ENCODE results near the gene SYT3.

Gene SYT3

DNA sequence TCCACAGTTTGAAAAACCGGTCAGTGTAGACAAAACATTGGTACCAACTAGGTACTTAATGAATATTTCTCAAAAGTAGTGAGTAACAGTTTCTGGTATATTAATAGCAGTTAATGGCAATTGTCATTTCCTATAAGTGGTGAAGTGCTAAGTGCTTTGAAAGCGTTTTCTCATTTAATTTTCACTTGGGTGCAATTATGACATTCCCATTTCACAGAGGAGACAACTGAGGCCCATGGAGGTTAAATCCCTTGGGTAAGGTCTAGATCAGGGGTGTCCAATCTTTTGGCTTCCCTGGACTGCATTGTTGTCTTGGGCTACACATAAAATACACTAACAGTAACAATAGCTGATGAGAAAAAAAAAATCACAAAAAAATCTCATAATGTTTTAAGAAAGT, 687 bp upstream of the SYT3 start:
- TF ChIP-seq, protein P1, sequence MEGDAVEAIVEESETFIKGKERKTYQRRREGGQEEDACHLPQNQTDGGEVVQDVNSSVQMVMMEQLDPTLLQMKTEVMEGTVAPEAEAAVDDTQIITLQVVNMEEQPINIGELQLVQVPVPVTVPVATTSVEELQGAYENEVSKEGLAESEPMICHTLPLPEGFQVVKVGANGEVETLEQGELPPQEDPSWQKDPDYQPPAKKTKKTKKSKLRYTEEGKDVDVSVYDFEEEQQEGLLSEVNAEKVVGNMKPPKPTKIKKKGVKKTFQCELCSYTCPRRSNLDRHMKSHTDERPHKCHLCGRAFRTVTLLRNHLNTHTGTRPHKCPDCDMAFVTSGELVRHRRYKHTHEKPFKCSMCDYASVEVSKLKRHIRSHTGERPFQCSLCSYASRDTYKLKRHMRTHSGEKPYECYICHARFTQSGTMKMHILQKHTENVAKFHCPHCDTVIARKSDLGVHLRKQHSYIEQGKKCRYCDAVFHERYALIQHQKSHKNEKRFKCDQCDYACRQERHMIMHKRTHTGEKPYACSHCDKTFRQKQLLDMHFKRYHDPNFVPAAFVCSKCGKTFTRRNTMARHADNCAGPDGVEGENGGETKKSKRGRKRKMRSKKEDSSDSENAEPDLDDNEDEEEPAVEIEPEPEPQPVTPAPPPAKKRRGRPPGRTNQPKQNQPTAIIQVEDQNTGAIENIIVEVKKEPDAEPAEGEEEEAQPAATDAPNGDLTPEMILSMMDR (IDR thresholded peaks at IDR 0.05; ENCODE audit: poor library complexity, severe bottlenecking), result no peak
- H3K4me1 ChIP-seq (ENCODE audit: insufficient read depth, poor library complexity, severe bottlenecking), result no peaks in the 10 kb centered on the region

DNA sequence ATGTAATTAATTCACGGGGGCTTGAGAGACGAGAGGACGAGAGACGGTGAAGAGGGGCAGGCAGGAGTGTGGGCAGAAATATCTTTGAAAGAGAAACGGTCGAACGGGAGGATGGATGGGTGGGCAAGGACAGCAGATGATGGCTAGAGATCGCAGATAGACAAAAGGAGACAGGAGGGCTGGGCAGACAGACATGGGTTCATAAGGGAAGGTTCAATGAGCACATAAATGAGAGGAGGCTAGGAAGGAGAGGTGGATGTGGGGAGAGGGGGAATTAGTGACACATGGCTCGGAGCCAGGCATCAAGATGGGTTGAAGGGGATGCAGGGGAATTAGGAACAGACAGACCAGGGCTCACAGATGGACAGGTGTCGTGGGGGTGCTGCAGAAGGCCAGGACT, 1.1 kb downstream of the SYT3 start:
- Histone ChIP-seq H3K4me3 (ENCODE audit: severe bottlenecking) (no peak overlapping the region), H3K36me3 (ENCODE audit: low read depth) (no peaks in the 10 kb centered on the region), H3K9me3 (ENCODE audit: severe bottlenecking) (no peaks in the 10 kb centered on the region), H3K27me3 (ENCODE audit: insufficient read depth, poor library complexity, severe bottlenecking) (peaks cover 38% of the 10 kb centered on the region), H3K27ac (ENCODE audit: poor library complexity, severe bottlenecking) (no peak overlapping the region), H3K4me1 (ENCODE audit: insufficient read depth, poor library complexity, severe bottlenecking) (no peaks in the 10 kb centered on the region)
- DNase-seq (ENCODE audit: low spot score) (no peak), ATAC-seq (ENCODE audit: low read depth) (no peak; the same call in 2 of the 3 replicates)
- TF ChIP-seq, protein P1 (IDR thresholded peaks at IDR 0.05; ENCODE audit: poor library complexity, severe bottlenecking), result no peak

More for the DNA sequence above, 687 bp upstream of the SYT3 start:
- Histone ChIP-seq H3K27ac (ENCODE audit: poor library complexity, severe bottlenecking) (no peak overlapping the region), H3K9me3 (ENCODE audit: severe bottlenecking) (no peaks in the 10 kb centered on the region), H3K27me3 (ENCODE audit: insufficient read depth, poor library complexity, severe bottlenecking) (peaks cover 38% of the 10 kb centered on the region), H3K36me3 (ENCODE audit: low read depth) (no peaks in the 10 kb centered on the region), H3K4me3 (ENCODE audit: severe bottlenecking) (no peak overlapping the region)
- DNase-seq (ENCODE audit: low spot score), result no peak
- ATAC-seq (ENCODE audit: low read depth), result no peak

DNA sequence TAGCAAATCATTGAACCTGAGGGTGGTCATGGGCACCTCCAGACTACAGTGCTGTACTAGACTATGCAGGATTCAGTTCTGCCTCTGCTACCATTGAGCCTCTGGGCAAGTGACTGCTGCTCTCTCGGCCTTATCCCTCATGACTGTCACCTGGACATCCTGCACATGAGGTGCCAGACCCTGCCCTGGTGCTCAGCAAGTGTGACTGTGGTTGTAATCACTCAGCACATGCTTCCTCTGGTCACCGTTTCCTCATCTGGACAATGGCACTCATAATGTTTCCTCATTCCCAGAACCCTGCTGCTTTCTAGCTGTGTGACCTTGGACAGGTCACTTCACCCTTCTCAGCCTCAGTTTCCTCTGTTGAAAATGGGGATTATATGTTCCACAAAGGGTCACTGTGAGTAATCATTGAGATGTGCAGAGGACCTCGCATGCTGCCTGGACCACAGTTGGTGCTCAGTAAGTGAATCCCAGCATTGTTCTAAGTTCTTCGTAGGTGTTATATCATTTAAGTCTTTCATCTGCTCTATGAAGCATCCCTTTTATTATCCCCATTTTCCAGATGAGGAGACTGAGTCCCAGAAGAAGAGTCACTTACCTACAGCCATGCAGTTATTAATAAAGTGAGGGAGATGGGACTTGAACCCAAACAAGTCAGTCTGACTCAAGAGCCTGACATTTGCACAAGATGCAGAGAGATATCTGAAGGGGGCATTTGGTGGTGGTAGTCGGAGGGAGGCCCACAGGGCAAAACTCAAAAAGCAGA, 3.2 kb downstream of the SYT3 start:
- TF ChIP-seq, protein P1 (IDR thresholded peaks at IDR 0.05; ENCODE audit: poor library complexity, severe bottlenecking), result no peak
- DNase-seq (ENCODE audit: low spot score), result no peak
- no peak for ATAC-seq (ENCODE audit: low read depth)

DNA sequence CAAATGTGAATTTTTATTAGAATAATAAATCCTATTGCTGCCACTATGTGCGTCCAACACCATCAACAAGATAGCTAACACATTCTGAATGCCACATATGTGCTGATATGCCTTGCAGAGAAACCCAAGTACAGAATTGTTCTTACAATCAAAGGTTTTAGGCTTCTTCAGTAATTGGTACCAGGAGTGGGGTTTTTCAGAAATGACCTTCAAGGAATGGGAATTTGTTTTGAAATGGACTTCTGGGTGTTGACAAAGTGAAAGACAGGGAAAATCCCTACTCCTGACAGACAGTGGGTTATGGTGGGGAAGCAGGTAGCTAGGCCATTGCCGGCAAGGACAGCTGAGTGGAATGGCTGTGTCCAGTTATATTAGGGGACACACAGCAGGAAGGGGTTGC, 5.7 kb downstream of the SYT3 start:
- Histone ChIP-seq H3K9me3 (ENCODE audit: severe bottlenecking) (no peaks in the 10 kb centered on the region), H3K27me3 (ENCODE audit: insufficient read depth, poor library complexity, severe bottlenecking) (peaks cover 23% of the 10 kb centered on the region), H3K27ac (ENCODE audit: poor library complexity, severe bottlenecking) (no peak overlapping the region), H3K4me3 (ENCODE audit: severe bottlenecking) (no peak overlapping the region), H3K4me1 (ENCODE audit: insufficient read depth, poor library complexity, severe bottlenecking) (no peaks in the 10 kb centered on the region), H3K36me3 (ENCODE audit: low read depth) (no peaks in the 10 kb centered on the region)
- DNase-seq (ENCODE audit: low spot score), result no peak
- TF ChIP-seq, protein P1 (IDR thresholded peaks at IDR 0.05; ENCODE audit: poor library complexity, severe bottlenecking), result no peak
- no peak for ATAC-seq (ENCODE audit: low read depth)

More for the DNA sequence above, 3.2 kb downstream of the SYT3 start:
- Histone ChIP-seq H3K27me3 (ENCODE audit: insufficient read depth, poor library complexity, severe bottlenecking) (peaks cover 38% of the 10 kb centered on the region), H3K36me3 (ENCODE audit: low read depth) (no peaks in the 10 kb centered on the region), H3K9me3 (ENCODE audit: severe bottlenecking) (no peaks in the 10 kb centered on the region), H3K4me3 (ENCODE audit: severe bottlenecking) (no peak overlapping the region), H3K27ac (ENCODE audit: poor library complexity, severe bottlenecking) (no peak overlapping the region), H3K4me1 (ENCODE audit: insufficient read depth, poor library complexity, severe bottlenecking) (no peaks in the 10 kb centered on the region)

DNA sequence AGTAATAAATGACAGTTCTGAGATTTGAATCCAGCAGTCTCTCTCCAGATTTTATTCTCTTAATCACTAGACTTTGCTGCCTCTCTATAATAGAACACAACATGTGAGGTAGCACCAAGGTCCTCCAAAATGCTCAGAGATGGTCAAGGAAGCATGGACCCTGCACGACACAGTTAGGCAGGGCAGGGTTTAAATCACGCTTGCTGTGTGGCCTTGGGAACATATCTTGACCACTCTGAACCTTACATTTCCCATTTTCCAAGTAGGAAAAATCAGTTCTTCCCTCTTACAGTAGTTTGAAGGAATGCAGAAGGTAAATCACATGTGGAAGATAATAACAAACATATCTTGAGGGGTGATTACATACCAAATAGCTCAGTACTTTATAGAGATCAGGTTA, 6.3 kb downstream of the SYT3 start:
- H3K36me3 ChIP-seq (ENCODE audit: low read depth), result no peaks in the 10 kb centered on the region
- H3K4me3 ChIP-seq (ENCODE audit: severe bottlenecking), result no peak overlapping the region
- H3K9me3 ChIP-seq (ENCODE audit: severe bottlenecking), result no peaks in the 10 kb centered on the region
- no peak overlapping the region for H3K27ac ChIP-seq (ENCODE audit: poor library complexity, severe bottlenecking)
- DNase-seq (ENCODE audit: low spot score) (no peak), ATAC-seq (ENCODE audit: low read depth) (no peak)
- H3K27me3 ChIP-seq (ENCODE audit: insufficient read depth, poor library complexity, severe bottlenecking), result peaks cover 17% of the 10 kb centered on the region
- no peaks in the 10 kb centered on the region for H3K4me1 ChIP-seq (ENCODE audit: insufficient read depth, poor library complexity, severe bottlenecking)
- TF ChIP-seq, protein P1 (IDR thresholded peaks at IDR 0.05; ENCODE audit: poor library complexity, severe bottlenecking), result no peak
